ENCODE data around the gene LARGE1.

DNA sequence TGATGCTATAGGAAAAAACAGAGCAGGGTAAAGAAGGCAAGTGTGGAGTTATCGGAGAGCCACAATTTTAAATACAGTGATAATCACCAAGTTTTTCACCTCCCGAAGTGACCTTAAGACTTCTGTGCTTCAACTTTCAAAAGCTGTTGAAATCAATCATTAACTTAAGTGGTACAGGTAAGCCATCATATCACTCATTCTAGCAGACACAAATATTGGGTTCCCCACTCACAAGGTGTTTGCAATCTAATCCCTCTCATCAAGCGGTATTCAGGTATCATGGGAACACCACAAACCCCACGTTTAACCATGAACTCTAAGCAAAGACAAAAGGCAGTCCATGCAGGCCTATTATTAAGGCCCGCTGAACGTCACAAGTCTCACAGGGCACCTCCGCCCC lies 26.8 kb downstream of the LARGE1 start:
- TF ChIP-seq, protein P1, sequence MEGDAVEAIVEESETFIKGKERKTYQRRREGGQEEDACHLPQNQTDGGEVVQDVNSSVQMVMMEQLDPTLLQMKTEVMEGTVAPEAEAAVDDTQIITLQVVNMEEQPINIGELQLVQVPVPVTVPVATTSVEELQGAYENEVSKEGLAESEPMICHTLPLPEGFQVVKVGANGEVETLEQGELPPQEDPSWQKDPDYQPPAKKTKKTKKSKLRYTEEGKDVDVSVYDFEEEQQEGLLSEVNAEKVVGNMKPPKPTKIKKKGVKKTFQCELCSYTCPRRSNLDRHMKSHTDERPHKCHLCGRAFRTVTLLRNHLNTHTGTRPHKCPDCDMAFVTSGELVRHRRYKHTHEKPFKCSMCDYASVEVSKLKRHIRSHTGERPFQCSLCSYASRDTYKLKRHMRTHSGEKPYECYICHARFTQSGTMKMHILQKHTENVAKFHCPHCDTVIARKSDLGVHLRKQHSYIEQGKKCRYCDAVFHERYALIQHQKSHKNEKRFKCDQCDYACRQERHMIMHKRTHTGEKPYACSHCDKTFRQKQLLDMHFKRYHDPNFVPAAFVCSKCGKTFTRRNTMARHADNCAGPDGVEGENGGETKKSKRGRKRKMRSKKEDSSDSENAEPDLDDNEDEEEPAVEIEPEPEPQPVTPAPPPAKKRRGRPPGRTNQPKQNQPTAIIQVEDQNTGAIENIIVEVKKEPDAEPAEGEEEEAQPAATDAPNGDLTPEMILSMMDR (IDR thresholded peaks at IDR 0.05; ENCODE audit: poor library complexity): no peak
- no peak for TF ChIP-seq EZH2 (IDR thresholded peaks at IDR 0.05; ENCODE audit: borderline replicate concordance)
- no peak for TF ChIP-seq EZH2phosphoT487 (IDR thresholded peaks at IDR 0.05; ENCODE audit: low read depth, severe bottlenecking, unreplicated experiment)

Data from hepatocyte (in vitro differentiated cells).